NOMO-1 treated with dmso at 0.1 percent for 144 hours (cell line): Measurements from ENCODE around the gene ZNF438.
"Not testable (repeated sequence)": the region's sequence is repeated elsewhere in the genome, so short reads cannot be mapped to it uniquely, and the experiment has no call there.

ENCODE experiments used
- DNase-seq: peaks from one replicate; lab custom pipeline; 2025; ENCODE audit not compliant: unreplicated experiment; lab: John Stamatoyannopoulos, UW

The ZNF438 gene

GRCh38 chr10:31042670-31043069 lies 11.0 kb upstream of the ZNF438 start:
- no peak for DNase-seq

- no peak for DNase-seq
Measured at GRCh38 chr10:31041011-31041410, 9.3 kb upstream of the ZNF438 start.

DNA sequence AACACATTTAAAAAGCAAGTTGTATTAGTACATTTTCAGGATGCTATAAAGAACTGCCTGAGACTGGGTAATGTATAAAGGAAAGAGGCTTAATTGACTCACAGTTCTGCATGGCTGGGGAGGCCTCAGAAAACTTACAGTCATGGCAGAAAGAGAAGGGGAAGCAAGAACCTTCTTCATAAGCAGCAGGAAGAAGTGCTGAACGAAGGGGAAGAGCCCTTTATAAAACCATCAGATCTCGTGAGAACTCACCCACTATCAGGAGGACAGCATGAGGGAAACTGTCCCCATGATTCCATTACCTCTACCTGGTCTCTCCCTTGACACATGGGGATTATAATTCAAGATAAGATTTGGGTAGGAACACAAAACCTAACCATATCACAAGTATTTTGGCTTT lies 7.3 kb upstream of the ZNF438 start:
- DNase-seq, result not testable (repeated sequence)

- DNase-seq, result no peak
Measured at GRCh38 chr10:31037749-31038148, 6.1 kb upstream of the ZNF438 start.

GRCh38 chr10:31036209-31036608 lies 4.5 kb upstream of the ZNF438 start:
- DNase-seq, result no peak

- no peak for DNase-seq
Measured at GRCh38 chr10:31035266-31035798, 3.7 kb upstream of the ZNF438 start.

DNA sequence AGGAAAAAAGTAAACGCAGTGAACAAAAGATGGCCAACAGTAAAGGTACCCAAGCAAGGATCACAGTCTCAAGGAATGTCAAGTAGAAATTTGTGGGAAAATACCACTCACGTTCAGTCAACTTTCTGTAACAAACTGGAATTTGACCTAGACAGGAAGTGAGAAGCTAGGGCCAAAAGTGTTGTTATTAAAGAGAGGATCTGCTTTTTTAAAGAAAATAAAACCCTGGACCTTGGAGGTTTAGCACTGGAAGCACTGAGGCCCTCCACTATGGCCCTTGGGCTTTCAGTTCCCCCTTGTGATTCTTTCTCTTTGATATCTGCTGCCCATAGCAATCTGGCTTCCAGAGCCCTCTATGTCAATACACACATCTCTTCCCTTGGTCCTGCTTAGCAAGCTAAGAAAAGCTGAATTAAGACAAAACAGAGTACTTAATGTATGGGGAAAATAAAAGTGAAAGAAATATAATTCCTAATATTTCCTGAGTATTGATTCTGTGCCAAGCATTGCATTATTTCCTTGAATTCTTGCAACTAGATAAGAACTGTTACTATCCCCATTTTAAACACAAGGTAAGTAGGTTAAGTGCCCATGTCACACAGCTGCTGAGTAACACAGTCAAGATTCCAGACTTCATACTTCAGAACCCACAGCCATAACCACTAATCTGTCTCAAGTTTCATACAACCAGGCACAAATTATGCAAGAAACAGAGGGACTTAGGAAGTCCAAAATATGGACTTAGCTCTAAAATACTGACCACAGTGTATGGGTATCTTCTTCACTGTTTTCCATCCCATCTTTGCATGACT lies 2.6 kb upstream of the ZNF438 start:
- DNase-seq, result peak; percentile 19

GRCh38 chr10:31033147-31033546 lies 1.5 kb upstream of the ZNF438 start:
- DNase-seq, result no peak

GRCh38 chr10:31032258-31033132 lies 830 bp upstream of the ZNF438 start:
- peak; percentile 95 for DNase-seq

DNA sequence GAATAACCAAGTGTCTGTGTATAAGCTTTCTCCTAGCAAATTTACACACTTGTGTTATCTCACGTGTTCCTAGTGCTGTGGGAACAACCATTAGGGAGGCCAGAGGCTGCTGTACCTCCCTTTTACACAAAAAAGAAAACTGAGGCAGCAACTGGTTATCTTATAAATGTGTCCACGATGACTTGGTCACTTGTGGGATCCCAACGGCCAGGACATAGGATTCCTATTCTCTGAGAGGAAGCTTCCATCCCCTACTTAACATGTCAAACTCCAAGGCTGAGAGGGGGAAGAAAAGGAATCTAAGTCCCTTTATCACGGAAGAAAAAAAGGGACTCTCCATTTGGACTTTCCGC lies 484 bp downstream of the ZNF438 start:
- no peak for DNase-seq

GRCh38 chr10:31030800-31031199 lies 865 bp downstream of the ZNF438 start:
- DNase-seq, result no peak

GRCh38 chr10:31030260-31030659 lies 1.4 kb downstream of the ZNF438 start:
- DNase-seq, result no peak

GRCh38 chr10:31028081-31028480 lies 3.6 kb downstream of the ZNF438 start:
- DNase-seq, result no peak

DNA sequence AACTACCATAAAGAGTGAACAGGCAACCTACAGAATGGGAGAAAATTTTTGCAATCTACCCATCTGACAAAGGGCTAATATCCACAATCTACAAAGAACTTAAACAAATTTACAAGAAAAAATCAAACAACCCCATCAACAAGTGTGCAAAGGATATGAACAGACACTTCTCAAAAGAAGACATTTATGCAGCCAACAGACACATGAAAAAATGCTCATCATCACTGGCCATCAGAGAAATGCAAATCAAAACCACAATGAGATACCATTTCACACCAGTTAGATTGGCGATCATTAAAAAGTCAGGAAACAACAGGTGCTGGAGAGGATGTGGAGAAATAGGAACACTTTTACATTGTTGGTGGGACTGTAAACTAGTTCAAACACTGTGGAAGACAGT lies 5.4 kb downstream of the ZNF438 start:
- DNase-seq, result not testable (repeated sequence)

DNA sequence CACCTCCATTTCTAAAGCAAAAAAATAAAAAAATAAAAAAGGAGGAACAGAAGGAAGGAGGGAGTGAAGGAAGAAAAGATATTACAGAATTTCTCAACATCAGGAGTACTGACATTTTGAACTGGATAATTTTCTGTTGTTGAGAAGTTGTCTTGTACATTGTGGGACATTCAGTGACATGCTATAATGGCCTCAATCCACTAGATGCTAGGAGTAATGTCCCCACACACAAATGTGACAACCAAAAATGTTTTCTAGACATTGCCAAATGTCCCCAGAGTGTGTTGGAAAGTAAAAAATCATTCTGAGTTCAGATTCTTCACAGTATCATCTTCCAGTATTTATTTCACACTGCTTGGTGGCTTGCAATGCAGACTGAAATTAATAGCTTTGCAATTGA lies 6.5 kb downstream of the ZNF438 start:
- no peak for DNase-seq

DNA sequence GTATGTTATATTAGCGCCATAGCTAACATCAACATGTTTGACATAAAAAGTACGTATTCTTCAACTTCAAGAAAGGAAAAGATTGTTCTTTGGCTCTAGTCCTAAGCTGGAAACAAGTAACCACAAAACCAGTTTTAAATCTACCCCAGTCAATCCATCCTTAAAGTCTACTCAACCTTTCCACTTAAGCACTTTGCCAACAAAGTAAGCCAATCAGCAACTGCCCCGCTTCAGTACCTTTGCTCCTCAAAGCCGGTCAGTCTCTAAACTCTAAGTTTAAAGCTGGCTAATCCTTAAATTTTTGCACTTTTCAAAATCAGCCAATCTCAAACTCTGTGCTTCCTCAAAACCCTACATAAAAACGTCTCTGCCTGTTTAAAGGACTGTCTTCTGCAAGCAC lies 8.1 kb downstream of the ZNF438 start:
- DNase-seq, result no peak

GRCh38 chr10:31020209-31020608 lies 11.5 kb downstream of the ZNF438 start:
- no peak for DNase-seq

DNA sequence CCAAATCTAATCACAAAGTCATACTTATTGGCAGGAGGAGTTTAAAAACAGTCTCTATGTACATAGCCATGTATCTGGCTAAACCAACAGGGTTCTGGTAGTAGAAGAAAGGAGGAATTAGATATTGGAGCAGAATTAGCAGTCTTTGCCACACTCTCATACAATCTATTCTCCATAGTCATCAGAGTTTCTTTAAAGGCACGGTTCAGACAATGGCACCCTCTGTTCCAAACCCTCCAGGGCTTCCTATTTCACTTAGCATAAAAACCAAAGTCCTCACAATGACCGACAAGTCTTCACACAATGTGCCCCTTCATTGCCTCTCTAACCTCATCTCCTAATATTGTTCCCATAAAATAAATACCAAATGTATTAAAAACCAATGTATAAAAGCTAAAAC lies 12.7 kb downstream of the ZNF438 start:
- DNase-seq, result no peak

- DNase-seq, result no peak
Measured at GRCh38 chr10:31018356-31018750, 13.3 kb downstream of the ZNF438 start.

DNA sequence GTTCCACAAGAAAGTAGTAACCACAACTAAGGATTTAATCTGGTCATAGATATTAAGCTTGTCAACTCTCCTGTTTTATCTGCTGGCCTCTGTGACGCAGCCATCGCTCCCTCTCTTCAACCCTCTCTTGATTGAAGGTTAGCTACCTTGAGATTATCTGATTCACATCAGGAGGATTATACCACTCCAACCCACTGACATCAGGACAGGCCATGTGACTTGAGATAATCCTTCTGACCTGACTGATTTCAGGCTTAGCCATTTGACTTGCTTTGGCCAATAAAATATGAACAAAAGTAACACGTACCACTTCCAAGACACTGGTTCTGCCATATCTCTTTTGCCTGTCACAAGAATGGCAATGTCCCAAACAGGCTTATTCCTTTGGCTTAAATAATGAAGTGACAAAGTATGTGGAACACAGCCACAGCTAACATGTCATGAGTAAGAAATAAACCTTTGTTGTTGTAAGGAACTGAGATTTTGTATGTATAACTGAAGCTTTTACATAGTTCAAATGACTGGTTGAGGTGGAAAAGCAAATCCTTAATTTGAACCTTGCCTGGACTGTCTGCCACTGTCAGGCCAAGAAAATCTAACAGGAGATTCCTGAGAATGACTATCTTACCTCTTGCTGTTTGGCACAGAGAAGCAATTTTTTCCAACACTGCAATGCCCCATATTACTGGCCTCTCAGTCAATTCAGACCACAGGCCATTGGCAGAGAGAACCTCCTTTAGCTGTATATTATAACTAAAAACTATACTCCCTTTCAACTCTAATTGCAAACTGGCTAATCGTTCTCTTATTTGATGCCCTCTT lies 13.9 kb downstream of the ZNF438 start:
- no peak for DNase-seq
